Measurements from ENCODE around the gene MESD. TPM values are rescaled to one million over a fixed set of nuclear protein-coding genes. Genes with fewer than 3 reads are reported as not detected.

MESD gene
- total RNA-seq, 1 experiment from 2014 or later: 21.2 TPM

- Histone ChIP-seq H3K4me3 (ENCODE audit: low read length) (no peak overlapping the region), H3K9me3 (ENCODE audit: low read length) (no peaks in the 10 kb centered on the region), H3K4me2 (ENCODE audit: low read length) (no peak overlapping the region), H3F3A (ENCODE audit: low read length, unreplicated experiment) (no peaks in the 10 kb centered on the region), H3K27me3 (ENCODE audit: low read length) (no peaks in the 10 kb centered on the region), H3K9me2 (replicated peaks; ENCODE audit: low read length) (no peaks in the 10 kb centered on the region), H3K79me2 (ENCODE audit: low read length) (no peaks in the 10 kb centered on the region), H4K20me1 (ENCODE audit: low read length) (no peaks in the 10 kb centered on the region), H3K36me3 (ENCODE audit: low read depth, low read length) (no peaks in the 10 kb centered on the region), H3K27ac (ENCODE audit: low read length) (no peak overlapping the region), H2AFZ (ENCODE audit: low read length) (no peak overlapping the region), H3K9ac (ENCODE audit: low read length) (no peak overlapping the region), H3K4me1 (ENCODE audit: insufficient read depth, low read length) (peaks cover 11% of the 10 kb centered on the region)
- DNase-seq (peak; percentile 45), ATAC-seq (peak; percentile 65)
- BruUV-seq (replicated peaks): no TSS peak
- ChIA-PET CTCF (no interaction called here), POLR2A (ENCODE audit: unreplicated experiment) (no interaction called here)
- intact Hi-C loops (cut with micrococcal nuclease): no loop called here
- TF ChIP-seq EZH2phosphoT487 (IDR thresholded peaks at IDR 0.05; ENCODE audit: borderline replicate concordance, low read length) (no peak), EZH2 (IDR thresholded peaks at IDR 0.05; ENCODE audit: low read length, unreplicated experiment) (no peak), CTCF (conservative IDR thresholded peaks at IDR 0.05; ENCODE audit: low read depth, low read length) (no peak)
These were observed 58.4 kb downstream of the MESD start for GRCh38 chr15:80931191-80931590.

GRCh38 chr15:80929689-80930088, 59.9 kb downstream of the MESD start:
- POLR2A ChIA-PET (ENCODE audit: unreplicated experiment): no interaction called here
- TF ChIP-seq EZH2phosphoT487 (IDR thresholded peaks at IDR 0.05; ENCODE audit: borderline replicate concordance, low read length) (no peak), CTCF (conservative IDR thresholded peaks at IDR 0.05; ENCODE audit: low read depth, low read length) (no peak), EZH2 (IDR thresholded peaks at IDR 0.05; ENCODE audit: low read length, unreplicated experiment) (no peak)
- no peak overlapping the region for H2AFZ ChIP-seq (ENCODE audit: low read length)
- H3K79me2 ChIP-seq (ENCODE audit: low read length): no peaks in the 10 kb centered on the region
- peak overlapping the region; percentile 38; the same call in 1 of the 2 replicates for H3K27ac ChIP-seq (ENCODE audit: low read length)
- no TSS peak for BruUV-seq (replicated peaks)
- no peaks in the 10 kb centered on the region for H3F3A ChIP-seq (ENCODE audit: low read length, unreplicated experiment)
- H3K9me3 ChIP-seq (ENCODE audit: low read length): no peaks in the 10 kb centered on the region
- no peak overlapping the region for H3K4me2 ChIP-seq (ENCODE audit: low read length)
- CTCF ChIA-PET: no interaction called here
- H3K9ac ChIP-seq (ENCODE audit: low read length): no peak overlapping the region
- intact Hi-C loops (cut with micrococcal nuclease): no loop called here
- H3K4me3 ChIP-seq (ENCODE audit: low read length): no peak overlapping the region
- H4K20me1 ChIP-seq (ENCODE audit: low read length): no peaks in the 10 kb centered on the region
- DNase-seq: no peak
- H3K4me1 ChIP-seq (ENCODE audit: insufficient read depth, low read length): peaks cover 9% of the 10 kb centered on the region
- H3K9me2 ChIP-seq (replicated peaks; ENCODE audit: low read length): no peaks in the 10 kb centered on the region
- H3K36me3 ChIP-seq (ENCODE audit: low read depth, low read length): no peaks in the 10 kb centered on the region
- ATAC-seq: no peak
- H3K27me3 ChIP-seq (ENCODE audit: low read length): no peaks in the 10 kb centered on the region

DNA sequence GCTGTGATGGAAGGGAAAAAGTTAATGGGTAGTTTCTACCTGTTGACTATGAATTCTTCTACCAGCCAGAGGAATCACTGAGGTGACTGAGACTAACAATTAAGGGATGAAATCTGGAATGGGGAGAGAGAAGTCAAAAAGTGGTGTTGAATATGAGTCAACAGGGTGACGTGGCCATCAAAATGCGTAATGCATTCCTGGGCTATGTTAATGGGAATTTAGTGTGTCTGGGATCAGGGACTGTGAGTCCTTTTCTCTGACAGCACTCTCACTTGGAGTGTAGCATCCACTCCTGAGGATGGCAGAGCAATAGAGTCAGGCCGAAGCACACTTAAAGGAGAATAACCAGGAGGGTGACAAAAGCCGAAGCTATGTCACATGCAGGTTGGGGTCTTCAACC, 60.4 kb downstream of the MESD start:
- POLR2A ChIA-PET (ENCODE audit: unreplicated experiment): no interaction called here
- no peaks in the 10 kb centered on the region for H3K27me3 ChIP-seq (ENCODE audit: low read length)
- H3K9me2 ChIP-seq (replicated peaks; ENCODE audit: low read length): no peaks in the 10 kb centered on the region
- H3K4me1 ChIP-seq (ENCODE audit: insufficient read depth, low read length): peaks cover 6% of the 10 kb centered on the region; the same call in 1 of the 2 replicates
- H3K79me2 ChIP-seq (ENCODE audit: low read length): no peaks in the 10 kb centered on the region
- TF ChIP-seq CTCF (conservative IDR thresholded peaks at IDR 0.05; ENCODE audit: low read depth, low read length) (no peak), EZH2 (IDR thresholded peaks at IDR 0.05; ENCODE audit: low read length, unreplicated experiment) (no peak), EZH2phosphoT487 (IDR thresholded peaks at IDR 0.05; ENCODE audit: borderline replicate concordance, low read length) (no peak)
- H3K27ac ChIP-seq (ENCODE audit: low read length): peak overlapping the region; percentile 38; the same call in 1 of the 2 replicates
- CTCF ChIA-PET: no interaction called here
- DNase-seq (peak; percentile 36), ATAC-seq (no peak)
- H2AFZ ChIP-seq (ENCODE audit: low read length): no peak overlapping the region
- BruUV-seq (replicated peaks): no TSS peak
- no peak overlapping the region for H3K9ac ChIP-seq (ENCODE audit: low read length)
- no peaks in the 10 kb centered on the region for H3K9me3 ChIP-seq (ENCODE audit: low read length)
- no peak overlapping the region for H3K4me3 ChIP-seq (ENCODE audit: low read length)
- intact Hi-C loops (cut with micrococcal nuclease): no loop called here
- no peaks in the 10 kb centered on the region for H3F3A ChIP-seq (ENCODE audit: low read length, unreplicated experiment)
- no peak overlapping the region for H3K4me2 ChIP-seq (ENCODE audit: low read length)
- no peaks in the 10 kb centered on the region for H4K20me1 ChIP-seq (ENCODE audit: low read length)
- H3K36me3 ChIP-seq (ENCODE audit: low read depth, low read length): no peaks in the 10 kb centered on the region

All from PC-3 (cell line).